ENCODE data around the gene RNGTT.

The RNGTT gene

DNA sequence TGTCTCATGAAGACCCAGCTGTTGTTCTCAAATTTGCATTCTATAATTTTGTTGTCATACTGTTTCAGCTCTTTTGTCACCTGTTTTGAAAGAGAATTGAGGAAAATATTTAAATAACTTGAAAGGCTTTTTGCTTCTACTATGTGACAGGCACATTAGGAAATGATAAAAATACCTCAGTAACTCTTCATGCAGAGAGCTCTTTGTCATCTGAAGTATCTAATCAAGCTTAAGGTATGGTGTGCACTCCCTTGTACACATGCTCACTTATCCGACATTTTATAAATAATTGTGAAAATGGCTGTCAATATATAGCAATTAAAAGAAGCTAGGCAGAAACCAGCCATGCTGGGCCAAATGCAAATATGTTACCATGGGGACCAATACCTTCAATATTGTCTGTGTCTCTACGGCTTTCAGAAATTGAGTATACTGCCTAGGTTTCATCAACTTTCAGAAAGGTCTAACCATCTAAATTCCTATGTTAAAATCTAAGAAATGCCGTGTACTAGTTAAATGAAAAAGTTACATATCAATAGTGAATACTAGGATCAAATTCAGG, 349.0 kb downstream of the RNGTT start:
- DNase-seq (ENCODE audit: low read depth in 2 of 3, low spot score in 2 of 3) = no peak

DNA sequence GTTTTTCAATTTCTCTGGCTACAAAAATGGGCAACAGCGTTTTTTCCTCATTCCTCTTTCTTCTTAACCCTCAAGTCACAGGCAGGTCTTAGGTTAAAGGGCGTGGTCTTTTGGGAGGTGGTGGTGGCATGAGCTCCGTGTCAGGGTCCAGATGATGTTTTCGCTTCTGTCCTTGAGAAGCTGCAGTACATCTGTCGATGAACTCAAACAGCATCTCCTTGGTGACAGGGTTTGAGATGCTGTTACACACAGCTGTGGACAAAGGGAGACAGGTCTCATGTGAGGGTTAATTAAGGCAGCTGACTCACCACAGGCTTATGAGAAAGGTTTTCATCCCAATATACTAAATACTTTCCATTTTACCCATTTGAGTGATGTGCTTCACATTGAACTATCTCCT, 350.8 kb downstream of the RNGTT start:
- no peak for DNase-seq (ENCODE audit: low read depth in 2 of 3, low spot score in 2 of 3)

DNA sequence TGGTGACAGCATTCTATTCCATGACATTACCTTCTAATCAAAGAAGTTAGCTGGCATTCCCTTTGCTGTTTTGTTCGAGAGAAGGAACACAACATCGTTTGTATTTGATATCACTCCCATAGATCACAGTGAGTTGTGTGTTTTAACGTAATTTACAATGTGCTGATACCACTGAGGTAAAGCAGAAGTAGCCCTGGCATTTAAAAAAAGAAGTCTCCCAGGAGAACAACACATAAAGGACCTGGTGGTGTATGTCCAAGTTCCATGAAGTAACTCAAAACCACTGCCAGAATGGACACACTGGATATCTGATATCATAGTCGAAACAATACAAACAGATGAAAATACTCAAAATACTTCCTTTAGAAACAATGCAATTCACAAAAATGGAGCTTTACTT, 351.7 kb downstream of the RNGTT start:
- no peak for DNase-seq (ENCODE audit: low read depth in 2 of 3, low spot score in 2 of 3)

DNA sequence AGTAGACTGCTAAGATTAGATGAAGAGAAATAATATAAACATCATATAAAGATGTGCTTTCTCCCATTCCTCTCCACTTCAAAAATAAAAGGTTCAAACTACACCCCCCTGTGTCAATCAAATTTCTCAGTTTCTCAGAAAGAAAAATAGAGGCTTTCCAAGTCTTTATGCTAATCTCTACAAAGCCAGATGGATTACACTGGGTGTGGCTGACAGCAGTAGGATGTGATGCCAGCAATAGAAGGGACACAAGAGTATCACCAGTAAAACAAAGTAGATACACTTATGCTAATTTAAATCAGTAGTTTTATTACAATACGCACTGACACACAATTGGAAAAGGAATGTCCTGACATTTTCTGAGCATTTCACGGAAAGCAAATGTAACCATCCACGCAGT, 353.4 kb downstream of the RNGTT start:
- no peak for DNase-seq (ENCODE audit: low read depth in 2 of 3, low spot score in 2 of 3)

DNA sequence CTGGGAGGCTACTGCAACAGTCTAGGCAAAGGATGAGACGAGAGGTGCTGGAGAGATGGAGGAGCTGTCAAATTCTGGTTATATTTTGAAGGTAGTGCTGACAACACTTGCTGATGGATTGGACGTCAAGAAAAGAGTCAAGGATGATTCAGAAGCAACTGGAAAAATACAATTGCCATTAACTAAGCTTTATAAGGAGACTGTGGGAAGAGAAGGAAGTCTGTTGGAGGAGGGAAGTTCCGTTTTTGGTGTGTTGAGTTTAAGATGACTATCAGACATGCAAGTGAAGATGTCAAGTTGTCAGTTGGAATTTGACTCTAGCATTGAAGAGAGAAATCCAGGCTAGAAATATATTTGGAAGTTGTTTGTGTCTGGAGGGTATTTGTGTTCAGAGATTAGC, 358.1 kb downstream of the RNGTT start:
- no peak for DNase-seq (ENCODE audit: low read depth in 2 of 3, low spot score in 2 of 3)

DNA sequence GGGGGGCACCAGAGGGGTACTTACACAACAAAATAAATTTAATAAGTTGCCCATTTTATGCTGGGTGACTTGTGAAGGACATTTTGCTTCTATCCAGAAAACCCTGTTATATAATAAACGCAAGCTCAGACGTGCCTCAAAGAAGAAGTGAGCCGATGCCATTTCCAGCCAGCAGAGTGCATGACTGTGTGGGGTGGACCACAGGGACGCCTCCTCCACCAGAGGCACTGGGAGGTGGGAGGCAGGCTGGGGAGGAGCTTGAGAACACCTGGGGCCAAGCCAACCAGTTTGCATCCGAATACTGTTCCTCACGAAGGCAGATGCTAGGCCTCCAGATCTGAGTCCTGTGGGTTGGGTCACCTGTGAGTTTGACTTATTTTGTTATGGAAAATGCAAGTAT, 363.8 kb downstream of the RNGTT start:
- no peak for DNase-seq (ENCODE audit: low read depth in 2 of 3, low spot score in 2 of 3)

DNA sequence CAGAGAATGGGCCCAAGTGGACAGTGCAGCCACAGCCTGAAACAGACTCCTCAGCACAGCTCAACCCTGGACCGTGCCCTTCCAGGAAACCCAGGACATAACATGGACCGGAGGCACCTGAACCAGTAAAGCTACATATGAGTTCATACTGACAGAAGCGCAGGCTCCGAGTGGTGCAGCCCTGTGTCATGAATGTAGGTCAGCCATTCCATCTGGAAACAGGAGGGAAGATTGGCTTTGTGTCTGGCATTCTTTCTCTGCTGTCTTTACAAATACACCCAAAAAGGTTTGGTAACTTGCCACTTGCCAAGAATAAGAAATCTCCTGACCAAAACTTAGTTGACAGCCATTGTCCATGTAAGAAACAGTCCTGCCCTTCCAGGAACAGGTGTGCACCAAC, 366.6 kb downstream of the RNGTT start:
- DNase-seq (ENCODE audit: low read depth in 2 of 3, low spot score in 2 of 3) = no peak

DNA sequence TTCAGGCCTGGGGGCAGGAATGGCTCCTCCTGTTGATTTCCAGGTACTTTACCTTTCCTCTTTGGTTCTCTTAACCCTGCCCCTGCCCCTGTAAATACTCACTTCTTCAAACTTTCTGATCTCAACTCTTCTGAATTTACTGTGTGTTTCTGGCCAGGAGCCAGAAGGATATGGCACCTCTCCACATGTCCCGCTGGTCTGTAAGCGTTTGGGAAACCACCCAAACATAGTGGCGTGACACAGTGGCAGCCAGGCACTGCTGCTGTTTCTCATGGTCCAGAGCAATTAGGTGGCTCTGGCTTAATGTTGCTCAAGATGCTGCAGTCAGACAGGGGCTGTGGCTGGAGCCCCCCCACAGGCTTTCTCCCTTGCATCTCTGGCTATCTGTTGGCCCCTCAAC, 374.5 kb downstream of the RNGTT start:
- no peak for DNase-seq (ENCODE audit: low read depth in 2 of 3, low spot score in 2 of 3)

DNA sequence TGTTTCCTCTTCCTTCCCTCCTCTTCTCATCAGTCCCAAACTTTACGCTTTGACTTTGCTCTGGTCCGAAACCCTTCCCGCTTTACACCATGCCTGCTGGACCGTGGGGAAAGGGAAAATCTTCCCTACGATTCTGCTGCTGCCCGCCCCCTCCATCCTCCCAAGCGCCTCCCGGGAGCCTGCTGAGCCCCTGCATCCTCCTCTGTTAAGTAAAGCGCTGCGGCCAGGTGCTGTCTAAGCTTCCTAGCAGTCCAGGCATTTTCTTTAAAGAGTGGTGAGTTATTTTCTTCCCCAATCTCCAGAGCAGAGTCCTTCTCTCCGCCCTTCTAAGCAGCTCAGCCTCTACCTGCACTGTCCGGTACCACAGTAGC, 376.3 kb downstream of the RNGTT start:
- DNase-seq (ENCODE audit: low read depth in 2 of 3, low spot score in 2 of 3) = no peak

DNA sequence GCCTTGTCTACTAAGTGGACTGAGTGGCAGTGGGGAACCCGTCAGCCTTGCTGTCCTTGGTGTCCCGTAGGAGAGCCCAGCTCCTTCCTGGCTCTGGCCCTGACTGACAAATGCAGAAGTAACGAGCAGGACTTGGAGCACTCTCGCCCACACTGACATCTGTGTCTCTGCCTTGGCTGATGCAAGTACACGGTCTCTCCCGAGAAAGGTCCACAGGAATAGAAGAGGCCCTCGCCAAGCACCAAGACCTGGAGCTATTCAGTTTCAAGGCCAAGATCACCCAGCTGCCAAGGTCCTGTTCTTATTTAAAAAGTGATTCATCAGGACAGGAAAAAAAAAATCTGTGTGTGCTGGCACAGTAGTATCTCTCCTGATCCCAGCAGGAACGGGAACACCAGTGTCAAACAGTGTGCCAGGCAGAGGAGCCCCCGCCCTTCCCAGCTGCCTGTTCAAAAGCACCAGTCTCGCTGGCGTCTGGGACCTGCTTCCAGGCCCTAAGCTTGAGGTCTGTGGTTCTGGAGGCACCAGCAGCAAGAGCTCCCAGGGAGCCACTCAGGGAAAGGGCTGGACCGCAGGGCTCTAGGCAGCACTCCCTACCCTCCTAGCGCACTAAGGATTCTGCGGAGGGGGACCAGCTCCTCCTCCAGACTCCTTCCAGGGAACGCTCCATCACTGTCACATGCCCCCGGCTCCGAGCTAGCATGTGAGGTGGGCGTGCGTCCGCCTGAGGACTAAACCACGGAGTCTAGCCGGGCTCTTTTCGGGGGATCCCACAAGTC, 376.9 kb downstream of the RNGTT start:
- no peak for DNase-seq (ENCODE audit: low read depth in 2 of 3, low spot score in 2 of 3)

DNA sequence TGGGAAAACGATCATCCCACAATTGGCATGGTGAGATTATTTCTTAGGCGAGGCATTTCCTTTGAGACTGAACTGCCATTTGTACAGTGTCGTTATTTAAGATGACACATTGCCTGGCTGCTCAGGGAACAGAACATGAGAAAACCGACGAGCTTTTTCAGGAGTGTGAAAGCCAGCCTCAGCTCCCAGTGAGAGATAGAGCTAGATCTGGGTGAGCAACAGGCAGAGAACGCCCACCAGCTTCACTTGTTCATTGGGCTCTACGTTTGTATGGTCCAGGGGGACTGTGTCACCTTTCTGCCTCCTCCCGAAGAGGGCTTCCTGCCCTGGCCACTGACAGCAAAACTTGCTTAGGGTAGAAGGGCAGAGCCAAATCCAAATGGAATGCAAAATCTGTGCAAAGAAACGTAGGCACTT, 378.1 kb downstream of the RNGTT start:
- no peak for DNase-seq (ENCODE audit: low read depth in 2 of 3, low spot score in 2 of 3)

DNA sequence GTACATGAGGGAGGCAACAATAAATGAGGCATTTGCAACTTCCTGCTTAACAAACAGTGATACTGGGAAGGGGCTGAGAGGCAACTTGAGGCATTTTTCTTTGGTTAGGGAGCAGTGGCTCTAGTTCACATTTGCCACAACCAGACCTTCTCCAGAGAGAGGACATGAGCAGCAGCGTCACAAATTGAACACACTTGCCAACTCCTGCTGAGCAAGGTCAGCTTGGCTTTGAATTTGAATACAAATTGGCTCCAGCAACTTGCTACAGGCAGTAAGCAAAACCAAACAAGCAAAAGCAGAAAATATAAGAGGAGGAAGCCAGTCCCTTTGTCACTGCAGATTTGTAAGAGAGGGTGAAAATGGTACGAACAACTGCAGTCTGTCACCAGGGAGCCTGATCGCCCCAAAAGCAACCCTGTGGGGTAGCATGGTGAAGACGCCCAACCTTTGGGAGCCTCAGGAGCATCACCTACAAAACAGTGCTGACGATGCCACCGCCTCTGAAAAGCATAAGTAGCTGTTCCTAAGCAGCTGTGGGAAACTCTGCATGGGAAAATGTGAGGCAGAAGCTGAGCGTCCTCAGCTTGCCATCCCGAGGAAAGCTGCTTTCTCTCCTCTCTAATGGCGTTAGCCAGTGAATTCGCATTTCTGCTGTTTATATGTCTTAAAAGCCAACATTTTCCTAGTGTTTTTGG, 378.7 kb downstream of the RNGTT start:
- no peak for DNase-seq (ENCODE audit: low read depth in 2 of 3, low spot score in 2 of 3)

DNA sequence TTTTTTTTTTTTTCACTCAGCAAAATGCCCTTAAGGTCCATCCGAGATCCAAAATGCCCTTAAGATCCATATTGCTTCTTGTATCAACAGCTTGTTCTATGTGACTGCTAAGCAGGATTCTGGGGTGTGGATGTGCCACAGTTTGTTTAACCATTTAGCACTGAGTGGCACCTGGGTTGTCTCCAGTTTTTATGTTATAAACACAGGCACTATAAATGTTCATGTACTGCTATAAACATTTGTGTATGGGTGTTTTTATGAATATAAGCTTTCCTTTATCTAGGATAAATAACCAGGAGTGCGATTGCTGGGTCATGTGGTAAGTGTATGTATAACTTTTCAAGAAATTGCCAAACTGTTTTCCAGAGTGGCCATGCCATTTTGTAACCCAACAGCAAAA, 386.0 kb downstream of the RNGTT start:
- no peak for DNase-seq (ENCODE audit: low read depth in 2 of 3, low spot score in 2 of 3)

DNA sequence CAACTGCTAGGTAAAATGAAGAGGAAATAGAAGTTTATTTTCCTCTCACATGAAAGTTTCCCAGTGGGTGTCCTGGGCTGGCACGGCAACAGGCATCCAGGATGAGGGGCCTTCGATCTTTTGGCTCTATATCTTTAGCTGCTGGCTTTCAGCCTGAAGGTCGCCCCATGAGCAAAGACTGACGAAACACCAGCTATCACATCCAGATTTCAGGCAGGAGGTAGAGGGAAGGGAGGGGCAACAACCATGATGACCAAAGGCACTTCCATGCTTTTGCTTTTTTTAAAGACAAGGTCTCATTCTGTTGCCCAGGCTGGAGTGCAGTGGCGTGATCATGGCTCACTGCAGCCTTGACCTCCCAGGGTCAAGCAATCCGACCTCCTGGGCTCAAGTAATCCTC, 387.9 kb downstream of the RNGTT start:
- no peak for DNase-seq (ENCODE audit: low read depth in 2 of 3, low spot score in 2 of 3)

DNA sequence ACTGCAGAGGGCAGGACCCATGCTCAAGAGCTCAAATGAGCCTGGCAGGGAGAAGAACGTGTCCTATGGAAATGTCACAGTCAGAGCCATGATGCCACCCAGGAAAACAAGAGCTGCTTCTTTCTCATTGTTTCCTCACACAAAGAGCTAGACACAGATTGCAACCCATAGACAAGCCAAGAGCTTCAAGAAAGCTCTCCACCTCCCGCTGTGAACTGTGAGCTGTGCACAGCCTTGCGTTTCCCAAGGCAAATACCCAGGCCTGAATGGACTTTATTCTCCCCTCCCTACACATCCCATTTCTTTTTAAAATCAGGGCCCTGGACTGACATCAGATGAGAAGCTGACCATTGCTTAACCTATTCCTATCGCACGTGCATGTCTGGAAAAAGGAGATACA, 388.8 kb downstream of the RNGTT start:
- no peak for DNase-seq (ENCODE audit: low read depth in 2 of 3, low spot score in 2 of 3)

DNA sequence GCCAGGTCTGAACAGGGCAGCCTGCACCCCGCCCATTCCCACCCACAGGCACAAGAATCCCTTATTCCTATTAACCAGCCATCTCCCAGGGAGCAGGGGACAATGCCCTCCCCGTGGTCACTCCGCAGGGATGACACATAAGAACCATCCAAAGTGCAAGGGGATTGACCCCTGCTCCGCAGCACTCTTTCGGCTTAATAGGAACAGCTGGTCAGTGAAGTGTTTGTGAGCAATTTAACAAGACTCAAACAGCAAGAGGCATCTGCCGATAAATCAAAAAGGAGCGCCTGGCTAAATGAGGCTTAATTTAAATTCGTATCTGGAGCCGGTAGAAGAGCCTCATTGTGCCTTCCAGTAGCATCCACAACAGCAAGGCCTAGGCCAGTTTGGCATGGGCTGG, 389.4 kb downstream of the RNGTT start:
- DNase-seq (ENCODE audit: low read depth in 2 of 3, low spot score in 2 of 3) = no peak

DNA sequence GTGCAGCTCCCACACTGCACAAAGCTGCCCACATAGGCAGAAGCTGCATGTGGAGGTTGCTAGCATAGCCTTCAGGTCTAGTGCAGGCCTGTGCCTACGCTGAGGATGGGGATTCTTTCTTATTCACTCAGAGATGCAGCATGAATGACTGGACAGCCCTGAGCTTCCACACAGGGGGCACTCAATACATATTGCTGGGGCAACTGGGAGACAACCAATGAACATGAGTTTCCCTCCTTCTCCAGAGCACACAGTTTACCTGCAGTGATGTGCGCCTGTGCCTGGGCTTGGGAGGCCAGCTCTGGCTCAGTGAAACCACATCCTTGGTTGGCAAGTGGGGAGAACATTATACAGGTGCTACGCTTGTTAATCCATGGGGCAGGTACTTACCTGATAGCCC, 389.9 kb downstream of the RNGTT start:
- DNase-seq (ENCODE audit: low read depth in 2 of 3, low spot score in 2 of 3) = no peak

DNA sequence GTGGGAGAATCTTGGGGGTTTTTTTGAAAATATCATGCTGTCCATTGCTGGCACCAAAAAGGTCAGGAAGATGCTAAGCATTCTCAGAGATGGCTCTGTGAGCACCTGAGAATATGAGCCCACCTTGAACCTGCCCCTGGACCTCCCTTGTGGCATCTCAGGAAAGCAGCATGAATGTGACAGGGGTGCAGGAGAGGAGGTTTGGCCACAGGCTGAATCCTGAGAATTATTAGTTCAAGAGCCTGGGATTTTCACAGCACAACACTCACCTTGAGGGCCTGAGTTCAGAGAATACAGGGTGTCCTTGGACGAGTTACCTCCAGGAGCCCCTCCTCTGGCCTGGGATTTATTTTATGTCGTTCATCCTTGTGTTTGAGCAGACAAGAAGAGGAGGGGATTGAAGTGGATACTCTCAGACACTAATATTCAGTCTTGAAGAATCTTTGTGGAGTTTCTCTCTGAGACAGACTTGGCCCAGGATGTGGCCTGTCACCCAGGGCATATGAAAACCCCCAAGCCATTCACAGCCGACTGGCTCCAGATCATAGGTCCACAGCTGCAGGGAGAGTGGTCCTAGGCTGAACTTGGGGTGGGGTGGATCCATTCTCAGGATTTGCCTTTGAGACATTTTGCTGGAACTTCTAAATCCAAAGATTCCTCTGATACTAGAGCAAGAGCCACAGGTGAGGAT, 390.8 kb downstream of the RNGTT start:
- no peak for DNase-seq (ENCODE audit: low read depth in 2 of 3, low spot score in 2 of 3)

DNA sequence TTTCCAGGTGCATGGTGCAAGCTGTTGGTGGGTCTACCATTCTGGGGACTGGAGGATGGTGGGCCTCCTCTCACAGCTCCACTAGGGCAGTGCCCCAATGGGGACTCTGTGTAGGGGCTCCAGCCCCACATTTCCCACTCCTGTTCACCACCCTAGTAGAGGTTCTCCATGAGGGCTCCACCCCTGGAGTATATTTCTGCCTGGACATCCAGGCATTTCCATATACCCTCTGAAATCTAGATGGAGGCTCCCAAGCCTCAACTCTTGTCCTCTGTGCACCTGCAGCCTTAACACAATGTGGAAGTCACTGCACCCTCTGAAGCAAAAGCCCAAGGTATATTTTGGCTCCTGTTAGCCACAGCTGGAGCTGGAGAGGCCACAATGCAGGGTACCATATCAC, 393.5 kb downstream of the RNGTT start:
- DNase-seq (ENCODE audit: low read depth in 2 of 3, low spot score in 2 of 3) = no peak

DNA sequence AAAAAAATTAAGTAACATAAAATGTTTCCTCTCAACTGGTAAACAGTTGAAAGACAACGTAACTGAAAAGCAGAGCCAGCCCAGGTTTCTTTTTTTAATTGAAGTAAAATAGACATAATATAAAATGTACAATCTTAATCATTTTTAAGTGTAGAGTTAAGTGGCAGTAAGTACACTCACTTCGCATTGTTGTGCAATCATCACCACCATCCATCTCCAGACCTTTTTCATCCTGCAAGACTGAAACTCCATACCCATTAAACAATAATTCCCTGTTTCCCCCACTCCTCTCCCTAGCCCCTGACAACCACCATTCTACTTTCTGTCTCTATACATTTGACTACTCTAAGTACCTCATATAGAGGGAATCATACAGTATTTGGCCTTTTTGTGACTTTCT, 395.7 kb downstream of the RNGTT start:
- no peak for DNase-seq (ENCODE audit: low read depth in 2 of 3, low spot score in 2 of 3)

DNA sequence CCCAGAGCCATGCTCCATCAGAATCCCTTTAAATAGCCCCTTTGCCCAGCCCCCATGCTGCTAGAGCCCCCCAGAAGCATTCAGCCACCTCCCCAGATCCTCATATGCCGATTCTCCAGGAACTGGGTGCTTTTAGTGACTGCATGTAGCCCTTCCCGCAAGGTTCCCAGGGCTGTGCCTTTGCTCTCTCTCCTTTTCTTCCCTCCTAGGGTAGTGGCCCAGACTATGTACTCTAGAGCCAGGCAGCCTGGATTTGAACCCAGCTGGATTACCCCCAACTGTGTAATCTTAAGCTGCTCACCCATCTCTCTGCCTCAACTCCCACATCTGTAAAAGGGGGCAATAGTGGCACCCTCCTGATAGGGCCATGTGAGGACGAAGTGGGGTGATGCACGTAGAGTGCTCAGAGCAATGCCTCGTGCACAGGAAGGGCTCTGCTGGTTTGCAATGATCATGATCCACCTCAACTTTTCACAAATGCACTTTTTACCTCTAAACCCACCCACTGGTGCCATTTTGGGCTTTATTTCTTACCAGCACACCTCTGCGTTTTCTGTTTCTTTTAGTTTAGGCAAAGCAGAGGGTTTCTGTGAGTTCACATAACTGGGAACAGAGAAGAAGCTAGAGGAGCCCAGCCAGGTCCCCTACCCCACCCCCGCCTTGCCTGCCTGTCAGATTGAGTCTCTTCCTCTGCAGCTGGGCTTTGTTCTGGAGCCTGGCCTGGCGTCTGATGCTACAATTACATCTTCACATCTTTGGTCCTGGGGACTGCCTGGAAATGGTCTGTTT, 396.5 kb downstream of the RNGTT start:
- DNase-seq (ENCODE audit: low read depth in 2 of 3, low spot score in 2 of 3) = no peak

Data from activated CD8-positive, alpha-beta memory T cell treated with anti-CD3 and anti-CD28 coated beads for 48 hours (primary cell).